ENCODE results near the gene CLPTM1L.

DNA sequence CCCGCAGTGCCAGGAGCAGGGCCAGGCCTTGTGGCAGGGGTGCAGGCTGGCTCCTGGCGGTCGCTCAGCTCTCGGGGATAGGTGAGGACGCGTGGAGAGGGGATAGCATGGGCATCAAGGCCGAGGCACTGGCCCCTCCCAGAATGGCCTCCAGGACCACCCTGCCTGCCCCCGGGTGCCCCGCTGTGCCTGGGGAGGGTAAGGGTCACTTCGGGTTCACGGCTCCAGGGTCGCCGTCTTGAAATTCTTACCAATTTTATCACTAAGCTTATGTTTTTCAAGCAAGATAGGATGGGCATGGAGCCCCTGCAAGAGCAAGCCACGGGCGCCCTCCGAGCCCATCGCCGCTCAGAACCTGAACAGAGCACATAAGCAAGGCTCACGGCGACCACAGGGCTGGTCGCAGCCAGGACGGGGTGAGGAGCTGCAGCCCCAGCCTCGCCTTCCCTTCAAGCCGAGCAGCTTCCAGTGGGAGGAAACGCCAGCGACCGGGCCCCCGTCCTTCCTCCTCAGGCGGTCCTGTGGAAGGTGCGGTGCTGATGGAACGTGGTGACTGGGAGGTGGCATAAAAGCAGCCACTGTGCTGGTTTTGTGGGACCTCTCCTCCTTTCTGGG, 14.2 kb upstream of the CLPTM1L start:
- no peak for TF ChIP-seq EP300 (IDR thresholded peaks at IDR 0.05)
- TF ChIP-seq POLR2AphosphoS5 (IDR thresholded peaks at IDR 0.05): no peak

All from sigmoid colon (tissue), 4 donors.